ENCODE data around the gene CCDC141.

DNA sequence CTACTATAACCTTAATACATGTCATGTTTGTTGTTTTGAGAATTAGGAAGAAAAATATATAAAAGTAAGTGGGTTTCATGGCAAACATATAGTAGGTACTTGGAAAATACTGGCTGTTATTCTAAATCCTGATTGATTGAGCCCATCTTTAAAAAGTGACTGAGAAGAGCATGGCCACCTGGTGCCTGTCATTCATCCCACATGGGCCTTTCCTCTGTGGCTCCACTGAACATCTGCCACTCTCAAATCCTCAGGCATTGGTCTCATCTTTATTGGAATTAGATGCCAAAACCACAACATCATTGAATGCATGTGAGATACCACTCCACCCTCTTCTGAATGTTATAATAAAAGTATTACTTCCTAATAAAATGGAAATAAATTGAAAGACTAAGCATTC, 141.1 kb downstream of the CCDC141 start:
- no peak for TF ChIP-seq POLR2A (IDR thresholded peaks at IDR 0.05)
- TF ChIP-seq, protein P1, sequence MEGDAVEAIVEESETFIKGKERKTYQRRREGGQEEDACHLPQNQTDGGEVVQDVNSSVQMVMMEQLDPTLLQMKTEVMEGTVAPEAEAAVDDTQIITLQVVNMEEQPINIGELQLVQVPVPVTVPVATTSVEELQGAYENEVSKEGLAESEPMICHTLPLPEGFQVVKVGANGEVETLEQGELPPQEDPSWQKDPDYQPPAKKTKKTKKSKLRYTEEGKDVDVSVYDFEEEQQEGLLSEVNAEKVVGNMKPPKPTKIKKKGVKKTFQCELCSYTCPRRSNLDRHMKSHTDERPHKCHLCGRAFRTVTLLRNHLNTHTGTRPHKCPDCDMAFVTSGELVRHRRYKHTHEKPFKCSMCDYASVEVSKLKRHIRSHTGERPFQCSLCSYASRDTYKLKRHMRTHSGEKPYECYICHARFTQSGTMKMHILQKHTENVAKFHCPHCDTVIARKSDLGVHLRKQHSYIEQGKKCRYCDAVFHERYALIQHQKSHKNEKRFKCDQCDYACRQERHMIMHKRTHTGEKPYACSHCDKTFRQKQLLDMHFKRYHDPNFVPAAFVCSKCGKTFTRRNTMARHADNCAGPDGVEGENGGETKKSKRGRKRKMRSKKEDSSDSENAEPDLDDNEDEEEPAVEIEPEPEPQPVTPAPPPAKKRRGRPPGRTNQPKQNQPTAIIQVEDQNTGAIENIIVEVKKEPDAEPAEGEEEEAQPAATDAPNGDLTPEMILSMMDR (IDR thresholded peaks at IDR 0.05): no peak
